MCF 10A (cell line): ENCODE data around the gene TRPT1. TPM values are rescaled to one million over a fixed set of nuclear protein-coding genes. Genes with fewer than 3 reads are reported as not detected.

ENCODE experiments used
- BruUV-seq: library from RNA; stranded (reverse); fragments of 400-500 nt; replicated peaks from 2 replicates; lab custom pipeline; 2021; lab: Mats Ljungman, UMichigan
- CTCF ChIA-PET: fragments of 300-600 bp; sonication (Branson Sonifier 250); formaldehyde crosslinking; extraction: SDS; loops from one replicate; lab custom pipeline; 2021; ENCODE audit warnings: antibody characterized with exemption, inconsistent platforms; lab: Yijun Ruan, JAX
- POLR2A ChIA-PET: fragments of 300-600, 350-650 bp; sonication (Branson Sonifier 250); formaldehyde crosslinking; extraction: SDS; loops from one replicate; lab custom pipeline; 2020; ENCODE audit warnings: antibody characterized with exemption, inconsistent platforms; lab: Yijun Ruan, JAX
- DNase-seq: peaks from one replicate; pipeline ENCODE4 v3.0.0-alpha.2; 2018; ENCODE audit not compliant: unreplicated experiment
- H3K27ac Mint-ChIP-seq: one replicate; pipeline ENCODE4 v1.8.0; 2022; ENCODE audit warnings: mild to moderate bottlenecking, low read depth, mixed read lengths; ENCODE audit not compliant: unreplicated experiment
- H3K27me3 Mint-ChIP-seq: one replicate; pipeline ENCODE4 v1.8.0; 2022; ENCODE audit warnings: mixed read lengths; ENCODE audit not compliant: insufficient read depth, unreplicated experiment
- H3K36me3 Mint-ChIP-seq: one replicate; pipeline ENCODE4 v1.8.0; 2022; ENCODE audit warnings: mild to moderate bottlenecking, moderate library complexity, mixed read lengths; ENCODE audit not compliant: insufficient read depth, unreplicated experiment
- H3K4me1 Mint-ChIP-seq: one replicate; pipeline ENCODE4 v1.8.0; 2022; ENCODE audit warnings: mixed read lengths; ENCODE audit not compliant: insufficient read depth, unreplicated experiment
- H3K4me3 Mint-ChIP-seq: one replicate; pipeline ENCODE4 v1.8.0; 2022; ENCODE audit warnings: mild to moderate bottlenecking, moderate library complexity, mixed read lengths; ENCODE audit not compliant: unreplicated experiment
- H3K9me3 Mint-ChIP-seq: one replicate; pipeline ENCODE4 v1.8.0; 2022; ENCODE audit warnings: mixed read lengths; ENCODE audit not compliant: unreplicated experiment
- intact Hi-C: fragments of 100-400 bp; cut with micrococcal nuclease; formaldehyde crosslinking; loops from 2 replicates; pipeline ENCODE4 v1.14.1; 2022
- total RNA-seq: library from RNA; stranded (reverse); gene quantifications from 2 replicates; pipeline ENCODE4 v1.2.3, GENCODE V29; 2022
- TF ChIP-seq, protein P1 (sequence below): fragments of 200-600 bp; IDR thresholded peaks from one replicate; pipeline ENCODE4 v1.8.0; 2022; ENCODE audit warnings: antibody characterized with exemption, mild to moderate bottlenecking; ENCODE audit not compliant: unreplicated experiment

TRPT1 gene
- total RNA-seq, 1 experiment from 2014 or later = 31.3 TPM

DNA sequence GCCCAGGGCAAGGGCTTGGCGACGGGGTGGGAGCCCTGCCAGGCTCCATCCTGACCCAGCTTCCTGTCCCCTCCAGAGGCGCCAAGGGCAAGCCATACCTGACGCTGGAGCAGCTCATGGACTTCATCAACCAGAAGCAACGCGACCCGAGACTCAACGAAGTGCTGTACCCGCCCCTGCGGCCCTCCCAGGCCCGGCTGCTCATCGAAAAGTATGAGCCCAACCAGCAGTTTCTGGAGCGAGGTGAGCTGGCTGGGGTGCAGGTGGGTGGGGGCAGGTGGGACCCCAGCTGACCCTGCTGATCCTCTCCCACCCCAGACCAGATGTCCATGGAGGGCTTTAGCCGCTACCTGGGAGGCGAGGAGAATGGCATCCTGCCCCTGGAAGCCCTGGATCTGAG, 30.3 kb upstream of the TRPT1 start:
- TF ChIP-seq, protein P1, sequence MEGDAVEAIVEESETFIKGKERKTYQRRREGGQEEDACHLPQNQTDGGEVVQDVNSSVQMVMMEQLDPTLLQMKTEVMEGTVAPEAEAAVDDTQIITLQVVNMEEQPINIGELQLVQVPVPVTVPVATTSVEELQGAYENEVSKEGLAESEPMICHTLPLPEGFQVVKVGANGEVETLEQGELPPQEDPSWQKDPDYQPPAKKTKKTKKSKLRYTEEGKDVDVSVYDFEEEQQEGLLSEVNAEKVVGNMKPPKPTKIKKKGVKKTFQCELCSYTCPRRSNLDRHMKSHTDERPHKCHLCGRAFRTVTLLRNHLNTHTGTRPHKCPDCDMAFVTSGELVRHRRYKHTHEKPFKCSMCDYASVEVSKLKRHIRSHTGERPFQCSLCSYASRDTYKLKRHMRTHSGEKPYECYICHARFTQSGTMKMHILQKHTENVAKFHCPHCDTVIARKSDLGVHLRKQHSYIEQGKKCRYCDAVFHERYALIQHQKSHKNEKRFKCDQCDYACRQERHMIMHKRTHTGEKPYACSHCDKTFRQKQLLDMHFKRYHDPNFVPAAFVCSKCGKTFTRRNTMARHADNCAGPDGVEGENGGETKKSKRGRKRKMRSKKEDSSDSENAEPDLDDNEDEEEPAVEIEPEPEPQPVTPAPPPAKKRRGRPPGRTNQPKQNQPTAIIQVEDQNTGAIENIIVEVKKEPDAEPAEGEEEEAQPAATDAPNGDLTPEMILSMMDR = no peak
- H3K36me3 Mint-ChIP-seq = peaks cover 24% of the 10 kb centered on the region
- ChIA-PET POLR2A (interaction anchor here (1.6 to 3.1 kb wide), 2 partner anchors 11 to 13 kb away, joined by 5 to 10 read pairs; no protein-coding TSS in a partner anchor), CTCF (interaction anchor here (0.7 to 1.5 kb wide), 2 partner anchors 48 to 51 kb away, joined by 3 to 5 read pairs; no protein-coding TSS in a partner anchor)
- no peaks in the 10 kb centered on the region for H3K9me3 Mint-ChIP-seq
- no peak overlapping the region for H3K4me3 Mint-ChIP-seq
- H3K4me1 Mint-ChIP-seq = peaks cover 6% of the 10 kb centered on the region
- intact Hi-C loops = no loop called here
- no peak for DNase-seq
- H3K27ac Mint-ChIP-seq = no peak overlapping the region
- BruUV-seq = no TSS peak
- no peaks in the 10 kb centered on the region for H3K27me3 Mint-ChIP-seq

DNA sequence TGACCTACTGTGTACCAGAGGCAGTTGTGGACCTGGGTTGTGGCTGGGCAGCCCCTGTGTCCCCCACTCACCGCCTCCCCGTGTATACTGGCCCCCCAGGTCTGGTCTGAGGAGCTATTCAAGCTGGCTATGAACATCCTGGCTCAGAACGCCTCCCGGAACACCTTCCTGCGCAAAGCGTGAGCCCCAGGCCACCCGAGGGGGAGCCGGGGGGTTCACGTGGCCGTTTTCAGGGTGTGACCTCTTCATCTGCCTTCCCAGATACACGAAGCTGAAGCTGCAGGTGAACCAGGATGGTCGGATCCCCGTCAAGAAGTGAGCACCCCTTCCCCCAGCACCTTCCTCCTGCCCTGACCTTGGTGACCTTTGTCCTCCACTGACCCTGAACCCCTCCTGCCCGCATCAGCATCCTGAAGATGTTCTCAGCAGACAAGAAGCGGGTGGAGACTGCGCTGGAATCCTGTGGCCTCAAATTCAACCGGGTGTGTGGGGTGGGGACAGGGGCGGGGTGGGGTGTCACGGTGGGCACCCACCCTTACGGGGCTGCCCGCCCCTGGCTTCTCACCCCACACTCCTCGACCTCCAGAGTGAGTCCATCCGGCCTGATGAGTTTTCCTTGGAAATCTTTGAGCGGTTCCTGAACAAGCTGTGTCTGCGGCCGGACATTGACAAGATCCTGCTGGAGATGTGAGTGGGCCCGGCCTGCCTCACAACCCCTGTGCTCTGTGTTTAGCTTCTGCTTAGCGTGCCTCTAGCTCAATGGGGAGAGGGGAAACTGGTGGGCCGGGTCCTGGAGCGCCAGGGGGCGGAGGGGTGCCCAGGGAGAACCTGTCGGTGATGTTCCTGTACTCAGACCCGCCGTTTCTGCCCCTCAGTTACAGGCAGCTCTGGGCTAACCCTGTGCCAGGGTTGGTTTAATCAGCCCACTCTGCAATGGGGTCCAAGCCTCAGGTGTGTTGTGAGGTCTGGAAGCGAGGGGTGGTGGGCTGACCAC, 29.4 kb upstream of the TRPT1 start:
- CTCF ChIA-PET = interaction anchor here (1.8 to 2.5 kb wide), 2 partner anchors 45 to 48 kb away, joined by 7 read pairs; no protein-coding TSS in a partner anchor
- POLR2A ChIA-PET = interaction anchor here (1.6 to 3.1 kb wide), 2 partner anchors 10 to 14 kb away, joined by 5 to 10 read pairs; no protein-coding TSS in a partner anchor
- peaks cover 24% of the 10 kb centered on the region for H3K36me3 Mint-ChIP-seq

DNA sequence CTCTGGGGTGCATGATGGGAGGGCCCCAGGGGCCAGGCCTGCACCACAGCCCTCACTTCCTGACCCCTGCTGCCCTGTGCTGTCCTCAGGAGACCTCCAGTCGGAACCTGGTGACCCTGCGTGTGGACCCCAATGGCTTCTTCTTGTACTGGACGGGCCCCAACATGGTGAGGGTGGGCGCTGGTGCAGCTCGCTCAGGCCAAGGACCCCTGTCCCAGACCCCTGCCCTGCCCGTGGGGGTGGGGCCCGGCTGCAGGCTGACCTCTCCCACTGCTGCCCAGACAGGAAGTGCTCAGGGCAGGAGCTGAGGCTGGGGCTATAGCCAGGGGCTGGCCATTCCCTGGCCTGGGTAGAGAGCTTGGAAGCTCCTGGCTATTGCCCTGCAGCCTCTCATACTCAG, 28.3 kb upstream of the TRPT1 start:
- DNase-seq = no peak
- peaks cover 15% of the 10 kb centered on the region for H3K36me3 Mint-ChIP-seq
- CTCF ChIA-PET = interaction anchor here (0.6 to 2.5 kb wide), 6 partner anchors 10 to 50 kb away, joined by 3 to 7 read pairs (median 4); no protein-coding TSS in a partner anchor
- no peak overlapping the region for H3K27ac Mint-ChIP-seq
- POLR2A ChIA-PET = interaction anchor here (0.7 to 1.3 kb wide), 2 partner anchors 15 to 42 kb away, joined by 3 read pairs; no protein-coding TSS in a partner anchor
- no peaks in the 10 kb centered on the region for H3K9me3 Mint-ChIP-seq
- TF ChIP-seq, protein P1 = no peak
- intact Hi-C loops = loop anchor here (5.0 kb wide), 3 partner anchors 33 to 103 kb away; partner anchors contain the start of genes GPR137 and RPS6KA4
- H3K4me3 Mint-ChIP-seq = no peak overlapping the region
- BruUV-seq = no TSS peak
- H3K27me3 Mint-ChIP-seq = no peaks in the 10 kb centered on the region
- peaks cover 6% of the 10 kb centered on the region for H3K4me1 Mint-ChIP-seq

More for the DNA sequence above, 29.4 kb upstream of the TRPT1 start:
- Mint-ChIP-seq H3K27ac (no peak overlapping the region), H3K4me3 (no peak overlapping the region), H3K9me3 (no peaks in the 10 kb centered on the region), H3K27me3 (no peaks in the 10 kb centered on the region), H3K4me1 (peaks cover 6% of the 10 kb centered on the region)
- TF ChIP-seq, protein P1 = no peak
- no TSS peak for BruUV-seq
- DNase-seq = no peak
- intact Hi-C loops = no loop called here
